ENCODE data around the gene PNPT1. TPM values are rescaled to one million over a fixed set of nuclear protein-coding genes. Genes with fewer than 3 reads are reported as not detected.

PNPT1 gene
- total RNA-seq, 1 donor from 2014 or later = 17.8 TPM

DNA sequence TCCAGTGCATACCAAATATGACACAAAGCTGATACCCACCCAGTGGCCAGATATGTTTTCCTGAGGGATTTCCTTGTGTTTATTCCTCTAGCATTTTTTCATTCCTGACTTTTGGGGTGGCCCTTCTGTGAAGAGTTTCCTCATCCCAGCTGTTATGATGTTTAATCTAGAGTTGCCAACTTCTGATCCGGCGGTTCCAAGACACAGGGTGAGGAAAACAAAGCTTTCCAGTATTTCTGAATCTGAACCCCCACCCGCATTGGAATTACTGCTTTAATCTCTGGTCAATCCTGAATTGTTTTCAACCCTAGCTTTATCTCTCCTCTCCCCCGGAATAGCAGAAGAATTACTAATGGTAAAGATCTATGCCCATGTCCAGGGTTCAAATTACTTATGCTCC is 39.2 kb upstream of the PNPT1 start:
- Mint-ChIP-seq H3K36me3 (ENCODE audit: unreplicated experiment) (no peaks in the 10 kb centered on the region), H3K4me1 (ENCODE audit: unreplicated experiment) (no peaks in the 10 kb centered on the region), H3K27me3 (ENCODE audit: unreplicated experiment) (peaks cover 13% of the 10 kb centered on the region), H3K4me3 (ENCODE audit: unreplicated experiment) (no peak overlapping the region), H3K27ac (ENCODE audit: unreplicated experiment) (no peak overlapping the region), H3K9me3 (ENCODE audit: unreplicated experiment) (no peaks in the 10 kb centered on the region)
- TF ChIP-seq, protein P1, sequence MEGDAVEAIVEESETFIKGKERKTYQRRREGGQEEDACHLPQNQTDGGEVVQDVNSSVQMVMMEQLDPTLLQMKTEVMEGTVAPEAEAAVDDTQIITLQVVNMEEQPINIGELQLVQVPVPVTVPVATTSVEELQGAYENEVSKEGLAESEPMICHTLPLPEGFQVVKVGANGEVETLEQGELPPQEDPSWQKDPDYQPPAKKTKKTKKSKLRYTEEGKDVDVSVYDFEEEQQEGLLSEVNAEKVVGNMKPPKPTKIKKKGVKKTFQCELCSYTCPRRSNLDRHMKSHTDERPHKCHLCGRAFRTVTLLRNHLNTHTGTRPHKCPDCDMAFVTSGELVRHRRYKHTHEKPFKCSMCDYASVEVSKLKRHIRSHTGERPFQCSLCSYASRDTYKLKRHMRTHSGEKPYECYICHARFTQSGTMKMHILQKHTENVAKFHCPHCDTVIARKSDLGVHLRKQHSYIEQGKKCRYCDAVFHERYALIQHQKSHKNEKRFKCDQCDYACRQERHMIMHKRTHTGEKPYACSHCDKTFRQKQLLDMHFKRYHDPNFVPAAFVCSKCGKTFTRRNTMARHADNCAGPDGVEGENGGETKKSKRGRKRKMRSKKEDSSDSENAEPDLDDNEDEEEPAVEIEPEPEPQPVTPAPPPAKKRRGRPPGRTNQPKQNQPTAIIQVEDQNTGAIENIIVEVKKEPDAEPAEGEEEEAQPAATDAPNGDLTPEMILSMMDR (IDR thresholded peaks at IDR 0.05) = no peak
- no peak for DNase-seq (ENCODE audit: extremely low spot score, unreplicated experiment)

DNA sequence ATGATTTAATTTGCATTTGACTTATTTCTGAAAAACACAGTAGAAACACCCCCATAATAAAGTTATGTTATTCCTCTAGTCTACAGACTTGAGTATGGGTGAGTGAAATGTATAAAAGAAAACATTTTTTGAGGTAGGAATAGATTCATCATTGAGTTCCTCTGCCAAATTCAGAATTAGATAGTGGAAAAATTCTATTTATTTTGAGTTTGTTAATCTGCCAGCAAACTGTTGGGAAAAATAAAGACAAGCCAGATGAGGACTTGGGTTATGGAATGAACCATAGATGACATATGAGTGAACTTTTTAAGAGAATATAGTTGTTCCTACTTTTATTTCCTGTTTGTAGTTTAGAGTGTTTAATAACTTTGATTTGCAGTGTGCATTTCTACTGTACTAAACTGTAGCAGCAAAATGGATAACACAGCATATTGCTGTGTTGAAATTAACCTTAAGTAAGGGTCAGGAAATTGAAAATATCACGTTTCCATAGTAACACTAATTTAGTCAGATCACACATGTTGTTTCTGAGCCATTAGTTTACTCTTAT is 35.6 kb upstream of the PNPT1 start:
- no peak overlapping the region for H3K27ac Mint-ChIP-seq (ENCODE audit: unreplicated experiment)
- no peaks in the 10 kb centered on the region for H3K9me3 Mint-ChIP-seq (ENCODE audit: unreplicated experiment)
- TF ChIP-seq, protein P1 (IDR thresholded peaks at IDR 0.05) = no peak
- no peak for DNase-seq (ENCODE audit: extremely low spot score, unreplicated experiment)
- no peak overlapping the region for H3K4me3 Mint-ChIP-seq (ENCODE audit: unreplicated experiment)
- no peaks in the 10 kb centered on the region for H3K36me3 Mint-ChIP-seq (ENCODE audit: unreplicated experiment)
- H3K4me1 Mint-ChIP-seq (ENCODE audit: unreplicated experiment) = no peaks in the 10 kb centered on the region
- peaks cover 9% of the 10 kb centered on the region for H3K27me3 Mint-ChIP-seq (ENCODE audit: unreplicated experiment)

DNA sequence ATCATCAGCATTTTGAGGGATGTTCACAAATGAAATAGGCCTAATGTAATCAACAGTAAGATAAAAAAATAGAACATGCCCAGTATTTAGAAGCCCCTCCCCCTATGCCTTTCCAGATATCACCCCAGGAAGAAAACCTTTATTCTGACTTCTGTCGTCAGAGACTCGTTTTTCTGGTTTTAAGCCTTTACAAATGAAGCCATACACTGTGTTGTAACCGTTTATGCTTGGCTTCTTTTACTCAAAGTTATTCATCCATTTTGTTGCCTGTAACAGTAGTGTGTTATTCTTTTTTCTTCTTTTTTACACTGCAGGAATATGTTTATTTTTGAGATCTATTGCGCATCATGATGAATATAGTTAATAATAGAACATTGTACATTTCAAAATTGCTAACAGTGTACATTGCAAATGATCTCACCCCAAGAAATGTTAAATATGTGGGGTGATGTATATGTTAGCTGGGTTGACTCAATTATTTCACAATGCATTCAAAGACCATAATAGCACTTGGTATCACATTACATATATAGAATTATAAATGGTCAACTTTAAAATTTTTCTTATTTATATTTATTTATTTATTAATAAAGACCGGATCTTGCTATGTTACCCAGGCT is 28.1 kb upstream of the PNPT1 start:
- H3K4me3 Mint-ChIP-seq (ENCODE audit: unreplicated experiment) = no peak overlapping the region
- H3K27me3 Mint-ChIP-seq (ENCODE audit: unreplicated experiment) = peaks cover 30% of the 10 kb centered on the region
- H3K36me3 Mint-ChIP-seq (ENCODE audit: unreplicated experiment) = no peaks in the 10 kb centered on the region
- no peak overlapping the region for H3K27ac Mint-ChIP-seq (ENCODE audit: unreplicated experiment)
- H3K4me1 Mint-ChIP-seq (ENCODE audit: unreplicated experiment) = no peaks in the 10 kb centered on the region
- TF ChIP-seq, protein P1 (IDR thresholded peaks at IDR 0.05) = no peak
- no peaks in the 10 kb centered on the region for H3K9me3 Mint-ChIP-seq (ENCODE audit: unreplicated experiment)
- DNase-seq (ENCODE audit: extremely low spot score, unreplicated experiment) = no peak

DNA sequence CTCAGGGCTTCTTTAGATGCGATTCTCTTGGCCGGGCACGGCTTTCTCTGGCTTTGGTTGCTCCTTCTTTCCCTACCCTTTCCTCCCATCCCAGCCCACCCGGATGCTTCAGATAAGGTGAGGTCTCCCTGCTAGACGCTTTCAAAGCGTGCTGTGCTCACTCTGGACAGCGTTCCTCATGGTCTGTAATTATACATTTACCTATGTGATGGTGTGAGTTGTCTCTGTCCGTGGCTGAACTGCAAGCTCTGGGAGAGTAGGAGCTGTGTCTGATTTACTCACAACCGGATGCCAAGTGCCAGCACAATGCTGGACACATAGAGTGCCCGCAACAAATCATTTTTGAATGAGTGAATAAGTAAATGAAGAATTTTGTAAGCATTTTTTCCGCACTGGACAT is 26.8 kb upstream of the PNPT1 start:
- H3K27ac Mint-ChIP-seq (ENCODE audit: unreplicated experiment) = no peak overlapping the region
- peaks cover 39% of the 10 kb centered on the region for H3K27me3 Mint-ChIP-seq (ENCODE audit: unreplicated experiment)
- DNase-seq (ENCODE audit: extremely low spot score, unreplicated experiment) = no peak
- no peaks in the 10 kb centered on the region for H3K9me3 Mint-ChIP-seq (ENCODE audit: unreplicated experiment)
- no peaks in the 10 kb centered on the region for H3K36me3 Mint-ChIP-seq (ENCODE audit: unreplicated experiment)
- no peaks in the 10 kb centered on the region for H3K4me1 Mint-ChIP-seq (ENCODE audit: unreplicated experiment)
- TF ChIP-seq, protein P1 (IDR thresholded peaks at IDR 0.05) = no peak
- no peak overlapping the region for H3K4me3 Mint-ChIP-seq (ENCODE audit: unreplicated experiment)

DNA sequence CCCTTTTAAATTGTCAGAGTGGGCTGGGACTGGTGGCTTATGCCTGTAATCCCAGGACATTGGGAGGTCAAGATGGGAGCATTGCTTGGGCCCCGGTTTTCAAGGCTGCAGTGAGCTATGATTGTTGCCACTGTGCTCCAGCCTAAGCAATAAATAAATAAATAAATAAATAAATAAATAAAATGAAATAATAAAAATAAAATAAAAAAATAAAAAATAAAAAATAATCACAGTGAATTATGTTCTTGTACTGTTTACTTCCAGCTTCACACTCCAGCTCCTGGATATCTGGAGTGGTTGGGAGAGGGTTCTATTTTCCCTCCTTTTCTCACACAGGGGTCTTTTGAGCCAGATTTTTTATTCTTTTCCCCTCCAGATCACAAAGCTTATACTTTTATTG is 26.2 kb upstream of the PNPT1 start:
- no peaks in the 10 kb centered on the region for H3K9me3 Mint-ChIP-seq (ENCODE audit: unreplicated experiment)
- H3K36me3 Mint-ChIP-seq (ENCODE audit: unreplicated experiment) = no peaks in the 10 kb centered on the region
- no peak for DNase-seq (ENCODE audit: extremely low spot score, unreplicated experiment)
- no peak overlapping the region for H3K27ac Mint-ChIP-seq (ENCODE audit: unreplicated experiment)
- H3K4me3 Mint-ChIP-seq (ENCODE audit: unreplicated experiment) = no peak overlapping the region
- no peaks in the 10 kb centered on the region for H3K4me1 Mint-ChIP-seq (ENCODE audit: unreplicated experiment)
- H3K27me3 Mint-ChIP-seq (ENCODE audit: unreplicated experiment) = peaks cover 42% of the 10 kb centered on the region
- TF ChIP-seq, protein P1 (IDR thresholded peaks at IDR 0.05) = no peak

All from osteocyte (in vitro differentiated cells).